GM13977 (cell line): ENCODE measurements around the gene TXN.

Experiments used
- DNase-seq: peaks from one replicate; pipeline ENCODE4 v3.0.0; 2012; ENCODE audit warnings: low spot score
- in situ Hi-C: fragments of 300-500 bp; cut with MboI; formaldehyde crosslinking; loops from one replicate; pipeline ENCODE4 v1.12.0; 2022; ENCODE audit warnings: low sequenced_read_pairs, low pct_unique_long_range_greater_than_20kb, mixed read lengths, inconsistent platforms; ENCODE audit not compliant: unreplicated experiment
- TF ChIP-seq, protein P1 (sequence below): IDR thresholded peaks from 2 replicates; pipeline ENCODE4 v1.5.1; 2012; ENCODE audit warnings: mild to moderate bottlenecking, control low read depth; ENCODE audit not compliant: insufficient read depth; ENCODE audit errors: extremely low read depth, missing control alignments

TXN gene

GRCh38 chr9:110278080-110278707 is 21.9 kb upstream of the TXN start:
- TF ChIP-seq, protein P1, sequence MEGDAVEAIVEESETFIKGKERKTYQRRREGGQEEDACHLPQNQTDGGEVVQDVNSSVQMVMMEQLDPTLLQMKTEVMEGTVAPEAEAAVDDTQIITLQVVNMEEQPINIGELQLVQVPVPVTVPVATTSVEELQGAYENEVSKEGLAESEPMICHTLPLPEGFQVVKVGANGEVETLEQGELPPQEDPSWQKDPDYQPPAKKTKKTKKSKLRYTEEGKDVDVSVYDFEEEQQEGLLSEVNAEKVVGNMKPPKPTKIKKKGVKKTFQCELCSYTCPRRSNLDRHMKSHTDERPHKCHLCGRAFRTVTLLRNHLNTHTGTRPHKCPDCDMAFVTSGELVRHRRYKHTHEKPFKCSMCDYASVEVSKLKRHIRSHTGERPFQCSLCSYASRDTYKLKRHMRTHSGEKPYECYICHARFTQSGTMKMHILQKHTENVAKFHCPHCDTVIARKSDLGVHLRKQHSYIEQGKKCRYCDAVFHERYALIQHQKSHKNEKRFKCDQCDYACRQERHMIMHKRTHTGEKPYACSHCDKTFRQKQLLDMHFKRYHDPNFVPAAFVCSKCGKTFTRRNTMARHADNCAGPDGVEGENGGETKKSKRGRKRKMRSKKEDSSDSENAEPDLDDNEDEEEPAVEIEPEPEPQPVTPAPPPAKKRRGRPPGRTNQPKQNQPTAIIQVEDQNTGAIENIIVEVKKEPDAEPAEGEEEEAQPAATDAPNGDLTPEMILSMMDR: no peak
- in situ Hi-C loops: no loop called here
- DNase-seq: no peak

- no peak for DNase-seq
- TF ChIP-seq, protein P1: no peak
- in situ Hi-C loops: no loop called here
Measured at GRCh38 chr9:110276781-110277180, 20.5 kb upstream of the TXN start.

GRCh38 chr9:110270211-110270995 is 14.1 kb upstream of the TXN start:
- no peak for DNase-seq
- in situ Hi-C loops: no loop called here
- TF ChIP-seq, protein P1: no peak

DNA sequence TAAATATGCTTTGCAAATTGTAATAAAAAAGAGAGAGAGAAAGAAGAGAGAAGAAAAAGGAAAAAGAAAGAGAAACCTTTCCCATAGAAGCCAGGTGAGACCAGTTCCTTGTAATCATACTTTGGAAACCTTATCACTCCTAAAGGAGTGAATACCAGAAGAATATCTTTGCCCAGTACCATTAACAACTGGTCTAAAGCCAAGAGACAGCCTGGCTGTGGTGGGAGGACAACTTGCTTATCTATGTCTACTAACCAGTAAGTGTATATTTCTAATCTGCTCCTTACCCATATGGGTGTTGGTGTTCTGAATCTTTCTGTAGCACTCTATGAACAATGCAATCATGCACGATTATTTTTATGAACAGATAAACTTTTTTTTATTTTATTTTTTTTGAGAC is 10.5 kb upstream of the TXN start:
- DNase-seq: no peak
- in situ Hi-C loops: no loop called here
- TF ChIP-seq, protein P1: no peak

GRCh38 chr9:110261632-110262031 is 5.3 kb upstream of the TXN start:
- DNase-seq: no peak
- in situ Hi-C loops: no loop called here
- TF ChIP-seq, protein P1: no peak

DNA sequence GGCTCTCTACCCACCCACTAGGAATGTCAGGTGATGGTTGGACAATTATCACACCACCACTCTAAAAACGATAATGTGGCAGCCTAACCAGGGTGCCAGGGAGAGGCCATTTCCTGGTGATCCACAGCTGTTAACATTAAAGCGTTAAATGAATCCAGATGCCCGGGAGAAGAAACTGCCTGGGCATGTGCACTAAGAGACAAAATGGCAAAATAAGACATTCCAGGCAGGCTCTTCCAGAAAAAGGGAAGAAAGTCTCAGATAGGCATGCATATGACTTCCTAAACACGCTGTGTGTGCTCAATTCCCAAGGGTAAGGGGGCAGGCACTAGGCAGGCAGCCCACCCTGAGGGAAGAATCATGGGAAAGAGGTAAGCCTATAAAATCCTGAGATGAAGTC is 4.6 kb upstream of the TXN start:
- in situ Hi-C loops: no loop called here
- TF ChIP-seq, protein P1: no peak
- DNase-seq: no peak
